ENCODE data around the gene SATB2.
A peak's percentile ranks its signal among the peaks of the same experiment; 100 is the strongest.

The SATB2 gene

GRCh38 chr2:199458009-199458805 lies 468 bp upstream of the SATB2 start (continued):
- no peak for TF ChIP-seq ZNF639 (tag by site-specific recombination; IDR thresholded peaks at IDR 0.05)
- no peak for TF ChIP-seq ZNF138 (tag by site-specific recombination; IDR thresholded peaks at IDR 0.05; ENCODE audit: borderline replicate concordance)
- no peak for TF ChIP-seq SCRT2 (tag by site-specific recombination; IDR thresholded peaks at IDR 0.05)
- no peak; the same call in 1 of the 2 replicates for TF ChIP-seq ZBTB10 (tag by site-specific recombination; IDR thresholded peaks at IDR 0.05)
- TF ChIP-seq ZNF426 (tag by site-specific recombination; IDR thresholded peaks at IDR 0.05), result no peak
- no peak for TF ChIP-seq ZNF707 (tag by site-specific recombination; IDR thresholded peaks at IDR 0.05)
- no peak for TF ChIP-seq ZNF202 (tag by site-specific recombination; IDR thresholded peaks at IDR 0.05; ENCODE audit: borderline replicate concordance)
- no peak for TF ChIP-seq ZNF626 (tag by site-specific recombination; IDR thresholded peaks at IDR 0.05)
- TF ChIP-seq ZXDB (tag by site-specific recombination; IDR thresholded peaks at IDR 0.05), result no peak
- 0 out of 2 replicates have a peak, but pooled peaks have one; percentile 14 for TF ChIP-seq KLF9 (tag by site-specific recombination; IDR thresholded peaks at IDR 0.05; ENCODE audit: low read depth)
- TF ChIP-seq ZNF398 (tag by site-specific recombination; IDR thresholded peaks at IDR 0.05), result 0 out of 2 replicates have a peak, but pooled peaks have one; percentile 49
- peak; percentile 27; the same call in 1 of the 2 replicates for TF ChIP-seq KLF10 (tag by site-specific recombination; IDR thresholded peaks at IDR 0.05)
- no peak for TF ChIP-seq ZNF549 (tag by site-specific recombination; IDR thresholded peaks at IDR 0.05)
- TF ChIP-seq ZNF629 (tag by site-specific recombination; IDR thresholded peaks at IDR 0.05), result no peak
- no peak for TF ChIP-seq ZNF423 (tag by site-specific recombination; IDR thresholded peaks at IDR 0.05)
- peak; percentile 50; the same call in 1 of the 2 replicates for TF ChIP-seq ZNF692 (tag by site-specific recombination; IDR thresholded peaks at IDR 0.05)
- no peak for TF ChIP-seq ZNF610 (tag by site-specific recombination; IDR thresholded peaks at IDR 0.05; ENCODE audit: borderline replicate concordance)
- TF ChIP-seq ZBTB8A (tag by site-specific recombination; IDR thresholded peaks at IDR 0.05), result peak; percentile 90
- no peak for TF ChIP-seq ZNF324 (tag by site-specific recombination; IDR thresholded peaks at IDR 0.05)
- no peak for TF ChIP-seq ZNF280C (tag by site-specific recombination; IDR thresholded peaks at IDR 0.05)
- no peak for TF ChIP-seq ZSCAN16 (tag by site-specific recombination; IDR thresholded peaks at IDR 0.05)
- peak; percentile 57 for TF ChIP-seq KLF1 (tag by site-specific recombination; IDR thresholded peaks at IDR 0.05)
- no peak for TF ChIP-seq ZFP3 (tag by site-specific recombination; IDR thresholded peaks at IDR 0.05; ENCODE audit: low read depth)
- TF ChIP-seq KLF16 (tag by site-specific recombination; IDR thresholded peaks at IDR 0.05), result 0 out of 2 replicates have a peak, but pooled peaks have one; percentile 52
- TF ChIP-seq PBX3 (CRISPR knock-in tag; IDR thresholded peaks at IDR 0.05), result no peak
- no peak for TF ChIP-seq ZBTB21 (tag by site-specific recombination; IDR thresholded peaks at IDR 0.05)
- TF ChIP-seq OVOL3 (tag by site-specific recombination; IDR thresholded peaks at IDR 0.05), result no peak

Data from HEK293 (cell line).